ENCODE data around the gene CLEC4F. TPM values are rescaled to one million over a fixed set of nuclear protein-coding genes. Genes with fewer than 3 reads are reported as not detected.

The CLEC4F gene
- total and polyA plus RNA-seq, 10 of the 15 experiments (the other 5 are each of a cell fraction or from before 2014, with no cell fraction given): 0.03 TPM; not detected in 9

GRCh38 chr2:70850925-70851324 lies 30.5 kb upstream of the CLEC4F start:
- BruUV-seq (replicated peaks): no TSS peak
- CTCF ChIA-PET: no interaction called here
- intact Hi-C loops (cut with micrococcal nuclease; ENCODE audit: unreplicated experiment): no loop called here

More at GRCh38 chr2:70850925-70851324, 30.5 kb upstream of the CLEC4F start:
- no peaks in the 10 kb centered on the region for H3K27me3 ChIP-seq (replicated peaks in 1 of 2; ENCODE audit: control insufficient read depth in 2 of 2, insufficient read depth in 2 of 2, low read length in 1 of 2)
- H3K4me2 ChIP-seq (ENCODE audit: control insufficient read depth, insufficient read depth): no peak overlapping the region
- POLR2A ChIA-PET: no interaction called here
- ATAC-seq (no peak), DNase-seq (ENCODE audit: low read depth, low spot score) (no peak), FAIRE-seq (no peak)
- H2AFZ ChIP-seq (ENCODE audit: control insufficient read depth, low read depth, low read length): no peak overlapping the region
- H3K9me3 ChIP-seq (replicated peaks; ENCODE audit: control insufficient read depth, insufficient read depth, low read length): no peaks in the 10 kb centered on the region
- 23% methylated on average over 2 of the region's 2 CpGs for WGBS (ENCODE audit: insufficient coverage, insufficient replicate concordance, low lambda C conversion rate, missing lambda C conversion rate)
- TF ChIP-seq HSF1 (IDR thresholded peaks at IDR 0.05; ENCODE audit: low read depth, low read length) (no peak), NR2C2 (IDR thresholded peaks at IDR 0.05; ENCODE audit: borderline replicate concordance, control insufficient read depth, insufficient read length, low read depth) (no peak), BCL11A (IDR thresholded peaks at IDR 0.05; ENCODE audit: low read depth, low read length) (no peak), ZBTB4 (CRISPR knock-in tag; IDR thresholded peaks at IDR 0.05) (no peak), NR2C1 (IDR thresholded peaks at IDR 0.05) (no peak), ZNF24 (IDR thresholded peaks at IDR 0.05) (no peak), FOS (IDR thresholded peaks at IDR 0.05; ENCODE audit: borderline replicate concordance, extremely low read depth, insufficient read length) (no peak), SREBF2 (IDR thresholded peaks at IDR 0.05; ENCODE audit: low read length) (no peak), TCF12 (IDR thresholded peaks at IDR 0.05; ENCODE audit: low read depth, low read length) (no peak)
- no peaks in the 10 kb centered on the region for H3K36me3 ChIP-seq (ENCODE audit: control insufficient read depth in 2 of 2, insufficient read depth in 2 of 2, low read length in 1 of 2)
- H3K4me3 ChIP-seq: no peak overlapping the region
- H3K4me1 ChIP-seq (ENCODE audit: control insufficient read depth, insufficient read depth, low read length): peaks cover 9% of the 10 kb centered on the region
- H3K79me2 ChIP-seq (ENCODE audit: control insufficient read depth, insufficient read depth, low read length): no peaks in the 10 kb centered on the region
- H4K20me1 ChIP-seq (ENCODE audit: control insufficient read depth, insufficient read depth): no peaks in the 10 kb centered on the region
- SMC1A ChIA-PET (ENCODE audit: uncharacterized antibody, unreplicated experiment): no interaction called here
- no peak overlapping the region for H3K9ac ChIP-seq (ENCODE audit: control insufficient read depth, insufficient read depth, low read length)
- RAD21 ChIA-PET (ENCODE audit: unreplicated experiment): no interaction called here
- H3K27ac ChIP-seq (ENCODE audit: control insufficient read depth, insufficient read depth): no peak overlapping the region; the same call in 1 of the 2 replicates
- in situ Hi-C loops (cut with MboI): no loop called here
